Measurements from ENCODE around the gene FAAP20.

GRCh38 chr1:2238361-2239012, 43.9 kb upstream of the FAAP20 start:
- TF ChIP-seq CTCF (IDR thresholded peaks at IDR 0.05; ENCODE audit: poor library complexity) (no peak), EZH2 (IDR thresholded peaks at IDR 0.05; ENCODE audit: borderline replicate concordance) (no peak), EZH2phosphoT487 (IDR thresholded peaks at IDR 0.05; ENCODE audit: low read depth, severe bottlenecking, unreplicated experiment) (no peak)

Data from hepatocyte (in vitro differentiated cells).